Measurements from ENCODE around the gene PRIM2.

DNA sequence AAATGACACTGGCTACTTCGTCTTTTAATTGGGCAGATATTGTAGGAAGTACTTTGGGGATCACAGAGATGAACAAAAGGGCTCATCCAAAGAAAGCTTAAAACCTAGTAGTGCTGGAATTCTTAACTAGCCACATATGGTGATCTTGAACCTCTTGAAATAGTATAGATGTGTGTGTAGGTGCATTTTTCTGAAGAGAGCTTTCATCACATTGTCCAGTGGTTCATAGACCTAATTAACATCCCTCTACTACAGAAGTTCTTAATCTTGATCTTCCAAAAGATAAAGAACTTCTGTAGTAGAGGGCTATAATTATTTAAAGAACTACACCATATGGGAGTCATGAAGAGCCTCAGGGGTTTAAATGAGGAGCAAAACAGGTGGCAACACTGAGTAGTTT is 2.3 kb upstream of the PRIM2 start:
- TF ChIP-seq, protein P1, sequence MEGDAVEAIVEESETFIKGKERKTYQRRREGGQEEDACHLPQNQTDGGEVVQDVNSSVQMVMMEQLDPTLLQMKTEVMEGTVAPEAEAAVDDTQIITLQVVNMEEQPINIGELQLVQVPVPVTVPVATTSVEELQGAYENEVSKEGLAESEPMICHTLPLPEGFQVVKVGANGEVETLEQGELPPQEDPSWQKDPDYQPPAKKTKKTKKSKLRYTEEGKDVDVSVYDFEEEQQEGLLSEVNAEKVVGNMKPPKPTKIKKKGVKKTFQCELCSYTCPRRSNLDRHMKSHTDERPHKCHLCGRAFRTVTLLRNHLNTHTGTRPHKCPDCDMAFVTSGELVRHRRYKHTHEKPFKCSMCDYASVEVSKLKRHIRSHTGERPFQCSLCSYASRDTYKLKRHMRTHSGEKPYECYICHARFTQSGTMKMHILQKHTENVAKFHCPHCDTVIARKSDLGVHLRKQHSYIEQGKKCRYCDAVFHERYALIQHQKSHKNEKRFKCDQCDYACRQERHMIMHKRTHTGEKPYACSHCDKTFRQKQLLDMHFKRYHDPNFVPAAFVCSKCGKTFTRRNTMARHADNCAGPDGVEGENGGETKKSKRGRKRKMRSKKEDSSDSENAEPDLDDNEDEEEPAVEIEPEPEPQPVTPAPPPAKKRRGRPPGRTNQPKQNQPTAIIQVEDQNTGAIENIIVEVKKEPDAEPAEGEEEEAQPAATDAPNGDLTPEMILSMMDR (IDR thresholded peaks at IDR 0.05) = no peak
- TF ChIP-seq POLR2A (IDR thresholded peaks at IDR 0.05) (no peak), POLR2AphosphoS5 (IDR thresholded peaks at IDR 0.05) (no peak)

All from prostate gland (tissue), 2 donors.